HepG2 (cell line): ENCODE measurements around the gene RGS19. TPM values are rescaled to one million over a fixed set of nuclear protein-coding genes. Genes with fewer than 3 reads are reported as not detected.
A peak's percentile ranks its signal among the peaks of the same experiment; 100 is the strongest.

Experiments
- ZNF768 ChIP-seq: sonication (generic); formaldehyde crosslinking; IDR thresholded peaks from 2 replicates; pipeline ENCODE4 v1.4.0; 2020; ENCODE audit warnings: missing genetic modification reagents
- polyA plus RNA-seq, 8 experiments: library from polyadenylated mRNA; depleted of rRNA in 3 of 8; stranded (reverse) in 7 of 8; unstranded in 1 of 8; fragments of >200 nt; fragmentation: Illumina TruSeq in 4 of 8; extraction: Trizol in 4 of 8; gene quantifications; 2 replicates each; pipeline versions ENCODE4 v1.2.1 to v1.2.3, GENCODE V29; 2011 to 2016; ENCODE audit warnings: low read depth in 4 of 8, missing spikeins in 1 of 8, mixed read lengths in 1 of 8; ENCODE audit not compliant: insufficient read depth in 1 of 8
- total RNA-seq, 5 experiments: library from RNA; depleted of rRNA; stranded (reverse); fragments of >200 nt; fragmentation: Illumina TruSeq; extraction: Trizol; gene quantifications; 2 replicates each; pipeline ENCODE4 v1.2.3, GENCODE V29; 2016; ENCODE audit warnings: low read depth in 1 of 5
- TF ChIP-seq, protein P1 (sequence below): sonication (generic); formaldehyde crosslinking; IDR thresholded peaks from 2 replicates; pipeline ENCODE4 v1.8.1; 2023; ENCODE audit warnings: mild to moderate bottlenecking, missing genetic modification reagents
- TF ChIP-seq, protein P2 (sequence below): sonication (generic); formaldehyde crosslinking; IDR thresholded peaks from 2 replicates; pipeline ENCODE4 v1.4.0; 2020; ENCODE audit warnings: missing genetic modification reagents
- TF ChIP-seq, protein P3 (sequence below): sonication (generic); formaldehyde crosslinking; IDR thresholded peaks from 2 replicates; pipeline ENCODE4 v1.5.0; 2020; ENCODE audit warnings: mild to moderate bottlenecking, missing genetic modification reagents

RGS19 gene
- total and polyA plus RNA-seq, 2 of the 13 experiments (the other 11 are each of a cell fraction or from before 2014, with no cell fraction given): 10.7 to 11.9 TPM

DNA sequence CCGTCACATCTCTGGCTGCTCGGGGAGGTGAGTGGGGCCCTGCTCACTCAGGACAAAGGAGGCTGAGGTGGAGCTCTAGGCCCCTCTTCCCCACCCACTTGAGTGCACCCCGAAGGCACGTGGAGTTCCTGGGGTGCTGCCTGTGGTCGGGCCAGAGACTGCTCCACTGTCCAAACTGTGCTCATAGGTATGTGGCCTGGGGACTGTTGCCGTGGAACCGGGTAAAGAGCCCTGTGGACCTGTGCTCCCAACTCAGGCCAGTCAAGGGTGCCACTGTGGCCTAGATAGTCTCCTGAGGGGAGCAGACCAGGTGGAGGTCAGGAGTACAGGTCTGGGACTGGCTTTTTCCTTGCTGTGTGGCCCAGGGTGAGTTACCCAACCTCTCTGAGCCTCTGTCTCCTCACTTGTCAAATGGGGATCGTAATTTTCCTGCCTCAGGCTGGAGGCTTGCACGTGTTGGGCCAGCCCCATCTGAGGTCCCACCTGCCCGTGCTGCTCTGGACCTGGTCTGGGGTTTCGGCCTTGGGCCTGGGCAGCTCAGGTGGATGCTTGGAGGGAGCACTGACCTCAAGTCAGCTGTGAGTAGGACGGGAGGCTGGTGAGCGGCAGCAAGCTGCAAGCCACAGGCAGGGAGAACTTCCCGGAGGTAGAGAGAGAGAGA is 40.5 kb upstream of the RGS19 start (continued):
- TF ChIP-seq, protein P1, sequence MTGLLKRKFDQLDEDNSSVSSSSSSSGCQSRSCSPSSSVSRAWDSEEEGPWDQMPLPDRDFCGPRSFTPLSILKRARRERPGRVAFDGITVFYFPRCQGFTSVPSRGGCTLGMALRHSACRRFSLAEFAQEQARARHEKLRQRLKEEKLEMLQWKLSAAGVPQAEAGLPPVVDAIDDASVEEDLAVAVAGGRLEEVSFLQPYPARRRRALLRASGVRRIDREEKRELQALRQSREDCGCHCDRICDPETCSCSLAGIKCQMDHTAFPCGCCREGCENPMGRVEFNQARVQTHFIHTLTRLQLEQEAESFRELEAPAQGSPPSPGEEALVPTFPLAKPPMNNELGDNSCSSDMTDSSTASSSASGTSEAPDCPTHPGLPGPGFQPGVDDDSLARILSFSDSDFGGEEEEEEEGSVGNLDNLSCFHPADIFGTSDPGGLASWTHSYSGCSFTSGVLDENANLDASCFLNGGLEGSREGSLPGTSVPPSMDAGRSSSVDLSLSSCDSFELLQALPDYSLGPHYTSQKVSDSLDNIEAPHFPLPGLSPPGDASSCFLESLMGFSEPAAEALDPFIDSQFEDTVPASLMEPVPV (CRISPR knock-in tag): no peak
- TF ChIP-seq, protein P2, sequence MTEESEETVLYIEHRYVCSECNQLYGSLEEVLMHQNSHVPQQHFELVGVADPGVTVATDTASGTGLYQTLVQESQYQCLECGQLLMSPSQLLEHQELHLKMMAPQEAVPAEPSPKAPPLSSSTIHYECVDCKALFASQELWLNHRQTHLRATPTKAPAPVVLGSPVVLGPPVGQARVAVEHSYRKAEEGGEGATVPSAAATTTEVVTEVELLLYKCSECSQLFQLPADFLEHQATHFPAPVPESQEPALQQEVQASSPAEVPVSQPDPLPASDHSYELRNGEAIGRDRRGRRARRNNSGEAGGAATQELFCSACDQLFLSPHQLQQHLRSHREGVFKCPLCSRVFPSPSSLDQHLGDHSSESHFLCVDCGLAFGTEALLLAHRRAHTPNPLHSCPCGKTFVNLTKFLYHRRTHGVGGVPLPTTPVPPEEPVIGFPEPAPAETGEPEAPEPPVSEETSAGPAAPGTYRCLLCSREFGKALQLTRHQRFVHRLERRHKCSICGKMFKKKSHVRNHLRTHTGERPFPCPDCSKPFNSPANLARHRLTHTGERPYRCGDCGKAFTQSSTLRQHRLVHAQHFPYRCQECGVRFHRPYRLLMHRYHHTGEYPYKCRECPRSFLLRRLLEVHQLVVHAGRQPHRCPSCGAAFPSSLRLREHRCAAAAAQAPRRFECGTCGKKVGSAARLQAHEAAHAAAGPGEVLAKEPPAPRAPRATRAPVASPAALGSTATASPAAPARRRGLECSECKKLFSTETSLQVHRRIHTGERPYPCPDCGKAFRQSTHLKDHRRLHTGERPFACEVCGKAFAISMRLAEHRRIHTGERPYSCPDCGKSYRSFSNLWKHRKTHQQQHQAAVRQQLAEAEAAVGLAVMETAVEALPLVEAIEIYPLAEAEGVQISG (CRISPR knock-in tag): 0 out of 2 replicates have a peak, but pooled peaks have one; percentile 24
- TF ChIP-seq ZNF768 (CRISPR knock-in tag): peak; percentile 99
- TF ChIP-seq, protein P3, sequence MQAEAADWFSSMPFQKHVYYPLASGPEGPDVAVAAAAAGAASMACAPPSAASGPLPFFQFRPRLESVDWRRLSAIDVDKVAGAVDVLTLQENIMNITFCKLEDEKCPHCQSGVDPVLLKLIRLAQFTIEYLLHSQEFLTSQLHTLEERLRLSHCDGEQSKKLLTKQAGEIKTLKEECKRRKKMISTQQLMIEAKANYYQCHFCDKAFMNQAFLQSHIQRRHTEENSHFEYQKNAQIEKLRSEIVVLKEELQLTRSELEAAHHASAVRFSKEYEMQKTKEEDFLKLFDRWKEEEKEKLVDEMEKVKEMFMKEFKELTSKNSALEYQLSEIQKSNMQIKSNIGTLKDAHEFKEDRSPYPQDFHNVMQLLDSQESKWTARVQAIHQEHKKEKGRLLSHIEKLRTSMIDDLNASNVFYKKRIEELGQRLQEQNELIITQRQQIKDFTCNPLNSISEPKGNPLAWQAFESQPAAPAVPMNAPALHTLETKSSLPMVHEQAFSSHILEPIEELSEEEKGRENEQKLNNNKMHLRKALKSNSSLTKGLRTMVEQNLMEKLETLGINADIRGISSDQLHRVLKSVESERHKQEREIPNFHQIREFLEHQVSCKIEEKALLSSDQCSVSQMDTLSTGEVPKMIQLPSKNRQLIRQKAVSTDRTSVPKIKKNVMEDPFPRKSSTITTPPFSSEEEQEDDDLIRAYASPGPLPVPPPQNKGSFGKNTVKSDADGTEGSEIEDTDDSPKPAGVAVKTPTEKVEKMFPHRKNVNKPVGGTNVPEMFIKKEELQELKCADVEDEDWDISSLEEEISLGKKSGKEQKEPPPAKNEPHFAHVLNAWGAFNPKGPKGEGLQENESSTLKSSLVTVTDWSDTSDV (CRISPR knock-in tag): 0 out of 2 replicates have a peak, but pooled peaks have one; percentile 30
